ENCODE measurements around the gene NKX6-1. TPM values are rescaled to one million over a fixed set of nuclear protein-coding genes. Genes with fewer than 3 reads are reported as not detected.

NKX6-1 gene
- total RNA-seq, 5 donors from 2014 or later (not counting 1 experiment from before 2014, with no cell fraction given): not detected

DNA sequence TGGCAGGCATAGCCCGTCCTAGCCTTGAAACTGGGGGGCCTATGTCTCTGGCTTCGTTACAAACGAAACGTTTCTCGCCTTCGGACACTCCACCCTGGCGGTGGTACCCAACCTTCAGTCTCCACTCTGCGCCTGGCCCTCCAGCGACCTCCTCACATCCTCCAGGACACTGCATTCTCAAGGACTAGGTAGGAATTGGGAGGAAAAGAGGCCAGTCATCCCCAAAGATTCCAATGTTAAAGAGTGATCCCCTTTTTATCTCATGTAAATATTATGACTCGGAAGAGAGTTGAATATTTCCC, 2.1 kb upstream of the NKX6-1 start:
- H3K36me3 ChIP-seq (ENCODE audit: control insufficient read depth in 2 of 2, extremely low read depth in 1 of 2, insufficient read depth in 1 of 2, low read length in 1 of 2): no peaks in the 10 kb centered on the region
- H3K4me1 Mint-ChIP-seq: peaks cover 17 to 26% (median 26%) of the 10 kb centered on the region in 3 donors
- no peak for DNase-seq
- no peak overlapping the region for H3K4me3 ChIP-seq (ENCODE audit: control insufficient read depth in 1 of 2, extremely low read depth in 1 of 2, low read length in 1 of 2)
- no peak for ATAC-seq (replicated peaks in 1 of 4)
- H3K4me3 Mint-ChIP-seq: no peak overlapping the region
- H3K27ac Mint-ChIP-seq: no peak overlapping the region
- no CpG with 5 or more reads among the region's 10 CpGs for WGBS (ENCODE audit: insufficient coverage)
- H3K9me3 ChIP-seq: no peaks in the 10 kb centered on the region
- H3K9me3 Mint-ChIP-seq: peaks cover 0 to 7% (median 2%) of the 10 kb centered on the region in 3 donors
- ChIA-PET CTCF (no interaction called here), POLR2A (no interaction called here)
- peaks cover 0 to 31% of the 10 kb centered on the region in 2 experiments for H3K4me1 ChIP-seq (ENCODE audit: control insufficient read depth in 1 of 2, extremely low read depth in 1 of 2, insufficient read depth in 2 of 2, low read length in 2 of 2)
- H3K27me3 ChIP-seq (replicated peaks in 1 of 2; ENCODE audit: control insufficient read depth in 2 of 2, extremely low read depth in 1 of 2, insufficient read depth in 2 of 2, low read length in 1 of 2): peaks cover 39 to 73% of the 10 kb centered on the region in 2 experiments
- no peak overlapping the region for H3K27ac ChIP-seq (ENCODE audit: low read length)
- H3K27me3 Mint-ChIP-seq: peaks cover 80 to 83% of the 10 kb centered on the region in 2 donors
- H3K36me3 Mint-ChIP-seq: no peaks in the 10 kb centered on the region

DNA sequence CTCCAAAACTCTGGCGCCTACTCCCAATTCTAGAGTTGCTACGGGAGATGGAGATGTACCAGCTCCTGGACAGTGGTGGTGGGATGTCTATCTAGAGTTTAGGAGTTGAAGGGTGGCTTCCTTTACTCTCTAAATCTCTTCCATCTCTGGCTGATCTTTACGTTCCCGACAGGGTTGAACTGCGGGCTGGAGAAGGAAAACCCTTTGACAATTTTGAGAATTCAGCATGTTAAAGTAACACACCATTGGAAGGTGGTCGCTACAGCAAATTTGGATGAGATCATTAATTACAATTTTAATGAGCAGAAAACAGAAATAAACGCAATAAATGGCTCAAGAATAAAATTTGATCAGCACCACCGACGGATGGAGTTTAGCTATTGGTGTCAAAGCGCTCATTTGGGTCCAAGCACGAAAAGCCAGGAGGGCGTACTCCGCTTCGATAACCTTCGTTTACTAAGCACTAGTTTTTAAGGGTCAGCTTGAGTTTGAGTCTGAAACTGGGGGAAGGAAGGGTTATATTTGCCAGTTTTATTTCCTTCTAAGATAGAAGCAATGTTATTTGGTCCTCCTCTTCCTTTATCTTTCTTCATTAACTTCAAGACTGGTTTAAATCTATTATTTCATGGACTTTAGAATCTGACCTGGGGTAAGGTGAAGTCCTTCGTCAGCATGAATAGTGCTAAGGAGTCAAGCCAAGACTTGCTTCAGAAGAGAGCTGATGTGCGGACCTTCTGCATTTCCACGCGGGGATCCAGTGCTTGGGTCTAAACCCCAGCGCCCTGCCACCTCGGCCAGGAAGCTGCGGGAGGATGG, 1.5 kb upstream of the NKX6-1 start:
- DNase-seq (no peak), ATAC-seq (replicated peaks in 1 of 4) (no peak)
- WGBS (ENCODE audit: insufficient coverage): 16% methylated on average over 11 of the region's 22 CpGs
- Histone ChIP-seq H3K27ac (ENCODE audit: low read length) (no peak overlapping the region), H3K4me3 (ENCODE audit: control insufficient read depth in 1 of 2, extremely low read depth in 1 of 2, low read length in 1 of 2) (no peak overlapping the region), H3K27me3 (replicated peaks in 1 of 2; ENCODE audit: control insufficient read depth in 2 of 2, extremely low read depth in 1 of 2, insufficient read depth in 2 of 2, low read length in 1 of 2) (peaks cover 38 to 79% of the 10 kb centered on the region in 2 experiments), H3K4me1 (ENCODE audit: control insufficient read depth in 1 of 2, extremely low read depth in 1 of 2, insufficient read depth in 2 of 2, low read length in 2 of 2) (peaks cover 0 to 31% of the 10 kb centered on the region in 2 experiments), H3K9me3 (no peaks in the 10 kb centered on the region), H3K36me3 (ENCODE audit: control insufficient read depth in 2 of 2, extremely low read depth in 1 of 2, insufficient read depth in 1 of 2, low read length in 1 of 2) (no peaks in the 10 kb centered on the region)
- H3K36me3 Mint-ChIP-seq: peaks cover 2% of the 10 kb centered on the region
- CTCF ChIA-PET: no interaction called here
- peak overlapping the region in 1 of 3 donors; percentile 81 for H3K4me3 Mint-ChIP-seq
- peaks cover 77 to 83% of the 10 kb centered on the region in 2 donors for H3K27me3 Mint-ChIP-seq
- peaks cover 17 to 26% (median 26%) of the 10 kb centered on the region in 3 donors for H3K4me1 Mint-ChIP-seq
- H3K27ac Mint-ChIP-seq: no peak overlapping the region
- POLR2A ChIA-PET: no interaction called here
- H3K9me3 Mint-ChIP-seq: peaks cover 2 to 7% (median 3%) of the 10 kb centered on the region in 3 donors

DNA sequence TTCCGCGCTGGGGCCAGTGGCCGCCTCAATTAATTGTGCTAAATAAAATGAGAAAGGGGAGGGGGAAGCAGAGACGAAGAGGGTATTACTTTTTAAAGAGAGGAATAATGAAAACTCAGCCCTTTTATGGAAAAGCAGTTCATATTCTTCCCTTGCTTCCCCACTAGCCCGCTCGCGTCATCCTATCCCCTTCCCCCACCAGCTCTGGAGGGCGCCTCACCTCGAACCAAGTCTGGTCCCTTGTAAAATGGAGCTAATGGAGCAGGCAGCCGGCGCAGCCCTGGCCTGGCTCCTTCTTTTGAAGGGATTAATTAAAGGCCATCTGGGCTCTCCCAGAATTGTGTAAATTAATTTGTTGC, 511 bp upstream of the NKX6-1 start:
- WGBS (ENCODE audit: insufficient coverage): no CpG with 5 or more reads among the region's 11 CpGs
- H3K27me3 ChIP-seq (replicated peaks in 1 of 2; ENCODE audit: control insufficient read depth in 2 of 2, extremely low read depth in 1 of 2, insufficient read depth in 2 of 2, low read length in 1 of 2): peaks cover 39 to 81% of the 10 kb centered on the region in 2 experiments
- Mint-ChIP-seq H3K27ac (no peak overlapping the region), H3K36me3 (peaks cover 5% of the 10 kb centered on the region), H3K4me3 (peak overlapping the region in 1 of 3 donors; percentile 81), H3K27me3 (peaks cover 82 to 87% of the 10 kb centered on the region in 2 donors), H3K4me1 (peaks cover 17 to 26% (median 26%) of the 10 kb centered on the region in 3 donors), H3K9me3 (peaks cover 2 to 7% (median 7%) of the 10 kb centered on the region in 3 donors)
- no peaks in the 10 kb centered on the region for H3K36me3 ChIP-seq (ENCODE audit: control insufficient read depth in 2 of 2, extremely low read depth in 1 of 2, insufficient read depth in 1 of 2, low read length in 1 of 2)
- no peak overlapping the region for H3K27ac ChIP-seq (ENCODE audit: low read length)
- CTCF ChIA-PET: no interaction called here
- H3K4me1 ChIP-seq (ENCODE audit: control insufficient read depth in 1 of 2, extremely low read depth in 1 of 2, insufficient read depth in 2 of 2, low read length in 2 of 2): peaks cover 0 to 31% of the 10 kb centered on the region in 2 experiments
- H3K4me3 ChIP-seq (ENCODE audit: control insufficient read depth in 1 of 2, extremely low read depth in 1 of 2, low read length in 1 of 2): peak overlapping the region in 1 of 2 donors; percentile 49
- H3K9me3 ChIP-seq: no peaks in the 10 kb centered on the region
- DNase-seq: no peak
- ATAC-seq (replicated peaks in 1 of 4): no peak
- POLR2A ChIA-PET: no interaction called here

DNA sequence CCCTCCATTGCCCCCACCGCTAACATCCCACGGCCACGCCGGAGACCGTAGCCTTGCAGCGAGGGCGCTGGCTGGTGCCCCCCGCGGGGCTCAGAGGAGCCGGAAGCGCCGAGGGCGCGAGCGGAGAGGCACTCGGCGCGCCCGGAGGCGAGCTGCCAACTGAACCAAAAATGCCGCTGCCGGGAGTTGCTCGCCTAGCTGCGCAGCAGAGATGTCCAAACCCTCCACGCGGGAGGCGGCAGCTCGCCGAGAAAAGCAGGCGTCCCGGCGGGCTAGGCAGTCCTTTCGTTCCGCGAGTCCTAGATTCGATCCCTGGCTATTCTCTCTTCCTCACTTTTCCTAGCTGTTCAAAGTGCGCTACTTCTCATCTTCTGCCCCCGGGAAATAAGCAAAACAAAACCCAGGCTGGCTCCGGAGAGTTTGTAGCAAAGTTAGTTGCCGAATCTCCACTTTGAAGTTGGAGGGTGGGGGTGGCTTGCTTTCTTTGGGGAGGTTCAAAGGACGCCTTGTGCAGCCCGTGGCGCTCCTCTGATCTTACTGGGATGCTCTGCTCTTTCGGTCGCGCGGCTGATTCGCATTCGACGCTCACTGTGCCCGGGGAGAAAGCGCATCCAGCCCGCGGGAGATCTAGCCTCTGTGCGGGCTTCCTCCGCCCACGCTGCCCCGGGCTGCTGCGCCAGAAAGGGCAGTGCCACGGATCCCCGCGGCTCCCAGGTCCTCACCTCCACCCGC, 723 bp downstream of the NKX6-1 start:
- Mint-ChIP-seq H3K4me1 (peaks cover 21 to 31% (median 27%) of the 10 kb centered on the region in 3 donors), H3K27ac (no peak overlapping the region), H3K36me3 (peaks cover 5% of the 10 kb centered on the region), H3K9me3 (peaks cover 2 to 7% (median 7%) of the 10 kb centered on the region in 3 donors), H3K27me3 (peaks cover 80 to 87% of the 10 kb centered on the region in 2 donors), H3K4me3 (peak overlapping the region; percentile 73 to 81 (median 75))
- Histone ChIP-seq H3K36me3 (ENCODE audit: control insufficient read depth in 2 of 2, extremely low read depth in 1 of 2, insufficient read depth in 1 of 2, low read length in 1 of 2) (no peaks in the 10 kb centered on the region), H3K4me3 (ENCODE audit: control insufficient read depth in 1 of 2, extremely low read depth in 1 of 2, low read length in 1 of 2) (peak overlapping the region; percentile 27 to 81), H3K9me3 (no peaks in the 10 kb centered on the region), H3K4me1 (ENCODE audit: control insufficient read depth in 1 of 2, extremely low read depth in 1 of 2, insufficient read depth in 2 of 2, low read length in 2 of 2) (peaks cover 0 to 34% of the 10 kb centered on the region in 2 experiments), H3K27me3 (replicated peaks in 1 of 2; ENCODE audit: control insufficient read depth in 2 of 2, extremely low read depth in 1 of 2, insufficient read depth in 2 of 2, low read length in 1 of 2) (peaks cover 34 to 80% of the 10 kb centered on the region in 2 experiments), H3K27ac (ENCODE audit: low read length) (no peak overlapping the region)
- ATAC-seq (replicated peaks in 1 of 4) (peak; percentile 34 to 57 (median 45)), DNase-seq (peak in 2 of 35 experiments; percentile 10 to 25)
- ChIA-PET POLR2A (interaction anchor here in 1 of 2 donors (0.6 kb wide), 1 partner anchor 463 kb away, joined by 4 read pairs; no protein-coding TSS in a partner anchor), CTCF (no interaction called here)
- 3% methylated on average over 52 of the region's 63 CpGs for WGBS (ENCODE audit: insufficient coverage)

DNA sequence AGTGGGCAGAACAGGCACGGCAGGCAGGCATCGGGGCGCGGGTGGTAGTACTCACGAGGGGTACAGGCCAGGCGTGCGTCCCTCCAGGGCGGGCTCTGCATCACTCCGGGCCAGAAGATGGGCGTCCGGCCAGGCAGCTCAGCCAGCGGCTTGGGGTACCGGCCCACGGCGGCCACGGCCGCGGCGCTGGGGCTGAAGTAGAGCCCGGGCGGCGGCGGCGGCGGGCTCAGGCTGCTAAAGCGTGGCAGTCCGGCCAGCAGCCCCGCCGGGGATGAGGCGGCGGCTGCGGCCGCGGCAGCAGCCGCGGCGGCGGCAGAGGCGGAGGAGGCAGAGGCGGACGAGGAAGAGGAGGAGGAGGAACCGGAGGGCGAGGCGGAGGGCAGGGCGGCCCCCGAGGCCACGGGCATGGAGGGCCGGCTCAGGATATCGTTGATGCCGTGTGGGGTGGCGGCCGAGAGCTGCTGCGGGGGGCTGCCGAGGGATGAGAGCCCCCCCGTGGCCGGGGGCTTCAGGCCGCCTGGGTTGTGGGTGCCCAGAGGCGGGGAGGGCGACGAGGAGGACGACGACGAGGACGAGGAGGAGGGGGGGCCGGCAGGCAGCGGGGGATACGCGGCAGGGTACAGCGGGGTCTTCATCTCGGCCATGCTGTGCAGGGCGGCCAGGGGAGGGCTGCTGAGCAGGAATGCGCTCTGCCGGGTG, 1.4 kb downstream of the NKX6-1 start:
- DNase-seq (no peak), ATAC-seq (replicated peaks in 1 of 4) (peak in 2 of 4 experiments; percentile 19 to 24)
- Histone ChIP-seq H3K27me3 (replicated peaks in 1 of 2; ENCODE audit: control insufficient read depth in 2 of 2, extremely low read depth in 1 of 2, insufficient read depth in 2 of 2, low read length in 1 of 2) (peaks cover 27 to 81% of the 10 kb centered on the region in 2 experiments), H3K27ac (ENCODE audit: low read length) (no peak overlapping the region), H3K4me3 (ENCODE audit: control insufficient read depth in 1 of 2, extremely low read depth in 1 of 2, low read length in 1 of 2) (peak overlapping the region in 1 of 2 donors; percentile 81), H3K9me3 (no peaks in the 10 kb centered on the region), H3K36me3 (ENCODE audit: control insufficient read depth in 2 of 2, extremely low read depth in 1 of 2, insufficient read depth in 1 of 2, low read length in 1 of 2) (no peaks in the 10 kb centered on the region), H3K4me1 (ENCODE audit: control insufficient read depth in 1 of 2, extremely low read depth in 1 of 2, insufficient read depth in 2 of 2, low read length in 2 of 2) (peaks cover 0 to 41% of the 10 kb centered on the region in 2 experiments)
- CTCF ChIA-PET: no interaction called here
- peak overlapping the region; percentile 41 to 81 (median 75) for H3K4me3 Mint-ChIP-seq
- no peak overlapping the region for H3K27ac Mint-ChIP-seq
- POLR2A ChIA-PET: interaction anchor here in 1 of 2 donors (0.6 kb wide), 2 partner anchors 121 to 463 kb away, joined by 4 read pairs; no protein-coding TSS in a partner anchor
- H3K4me1 Mint-ChIP-seq: peaks cover 24 to 32% (median 29%) of the 10 kb centered on the region in 3 donors
- peaks cover 5% of the 10 kb centered on the region for H3K36me3 Mint-ChIP-seq
- H3K27me3 Mint-ChIP-seq: peaks cover 73 to 84% of the 10 kb centered on the region in 2 donors
- 7% methylated on average over 73 of the region's 73 CpGs for WGBS (ENCODE audit: insufficient coverage)
- H3K9me3 Mint-ChIP-seq: peaks cover 2 to 7% (median 7%) of the 10 kb centered on the region in 3 donors
